ENCODE measurements around the gene CMTM2.

CMTM2 gene

GRCh38 chr16:66574081-66574480 is 5.2 kb upstream of the CMTM2 start:
- H3K4me3 ChIP-seq (replicated peaks; ENCODE audit: insufficient read depth, low read length): no peak overlapping the region
- no peaks in the 10 kb centered on the region for H3K27me3 ChIP-seq (ENCODE audit: insufficient read depth, poor library complexity, severe bottlenecking)
- no peak for TF ChIP-seq CTCF (IDR thresholded peaks at IDR 0.05; ENCODE audit: insufficient read depth, low read length)
- no peak for TF ChIP-seq SPI1 (IDR thresholded peaks at IDR 0.05; ENCODE audit: borderline replicate concordance, low read depth)
- TF ChIP-seq POLR2AphosphoS5 (IDR thresholded peaks at IDR 0.05; ENCODE audit: low read depth): no peak
- no peak for TF ChIP-seq GABPA (IDR thresholded peaks at IDR 0.05; ENCODE audit: low read depth)
- TF ChIP-seq REST (IDR thresholded peaks at IDR 0.05; ENCODE audit: insufficient replicate concordance, low read depth): no peak
- no peak overlapping the region for H3K27ac ChIP-seq (replicated peaks)
- no peak for DNase-seq (ENCODE audit: low read depth in 1 of 2, low spot score in 1 of 2)

- no peak overlapping the region for H3K27ac ChIP-seq (replicated peaks)
- H3K4me3 ChIP-seq (replicated peaks; ENCODE audit: insufficient read depth, low read length): no peak overlapping the region
- no peak for DNase-seq (ENCODE audit: low read depth in 1 of 2, low spot score in 1 of 2)
- no peaks in the 10 kb centered on the region for H3K27me3 ChIP-seq (ENCODE audit: insufficient read depth, poor library complexity, severe bottlenecking)
- TF ChIP-seq CTCF (IDR thresholded peaks at IDR 0.05; ENCODE audit: insufficient read depth, low read length): no peak
- no peak for TF ChIP-seq REST (IDR thresholded peaks at IDR 0.05; ENCODE audit: insufficient replicate concordance, low read depth)
- no peak for TF ChIP-seq GABPA (IDR thresholded peaks at IDR 0.05; ENCODE audit: low read depth)
Measured at GRCh38 chr16:66574531-66574930, 4.7 kb upstream of the CMTM2 start.

- no peak for DNase-seq (ENCODE audit: low read depth in 1 of 2, low spot score in 1 of 2)
- TF ChIP-seq POLR2AphosphoS5 (IDR thresholded peaks at IDR 0.05; ENCODE audit: low read depth) (no peak), GABPA (IDR thresholded peaks at IDR 0.05; ENCODE audit: low read depth) (no peak), SPI1 (IDR thresholded peaks at IDR 0.05; ENCODE audit: borderline replicate concordance, low read depth) (no peak), REST (IDR thresholded peaks at IDR 0.05; ENCODE audit: insufficient replicate concordance, low read depth) (no peak), CTCF (IDR thresholded peaks at IDR 0.05; ENCODE audit: insufficient read depth, low read length) (no peak)
Measured at GRCh38 chr16:66575060-66575459, 4.2 kb upstream of the CMTM2 start.

More at GRCh38 chr16:66575060-66575459, 4.2 kb upstream of the CMTM2 start:
- Histone ChIP-seq H3K4me3 (replicated peaks; ENCODE audit: insufficient read depth, low read length) (no peak overlapping the region), H3K27ac (replicated peaks) (no peak overlapping the region), H3K27me3 (ENCODE audit: insufficient read depth, poor library complexity, severe bottlenecking) (no peaks in the 10 kb centered on the region)
